Activated CD8-positive, alpha-beta memory T cell treated with anti-CD3 and anti-CD28 coated beads, Interleukin-2, amount 10 ng/mL, durations not matched to agents 7 days and 5 days (primary cell): ENCODE data around the gene CNRIP1. TPM values are rescaled to one million over a fixed set of nuclear protein-coding genes. Genes with fewer than 3 reads are reported as not detected.
"Not testable (repeated sequence)": the region's sequence is repeated elsewhere in the genome, so short reads cannot be mapped to it uniquely, and the experiment has no call there.

Source experiments
- ATAC-seq: fragments of 150-1000 bp; cut with Tn5 transposase; one replicate; pipeline ENCODE4 v1.10.0; 2021; ENCODE audit warnings: moderate library complexity
- CTCF ChIA-PET: fragments of 350-600 bp; sonication (Branson Sonifier 250); formaldehyde crosslinking; loops from one replicate; lab custom pipeline; 2021; ENCODE audit warnings: antibody characterized with exemption; lab: Charles Lee
- DNase-seq: peaks from one replicate; pipeline ENCODE4 v3.0.0-alpha.2; 2020
- H3K27ac Mint-ChIP-seq: one replicate; pipeline ENCODE4 v1.8.0; 2021; ENCODE audit warnings: mild to moderate bottlenecking, mixed read lengths
- H3K27me3 Mint-ChIP-seq: one replicate; pipeline ENCODE4 v1.8.0; 2021; ENCODE audit warnings: mixed read lengths
- H3K36me3 Mint-ChIP-seq: one replicate; pipeline ENCODE4 v1.8.0; 2021; ENCODE audit warnings: mild to moderate bottlenecking, mixed read lengths
- H3K4me1 Mint-ChIP-seq: one replicate; pipeline ENCODE4 v1.8.0; 2021; ENCODE audit warnings: mixed read lengths
- H3K4me3 Mint-ChIP-seq: one replicate; pipeline ENCODE4 v1.8.0; 2021; ENCODE audit warnings: mild to moderate bottlenecking, moderate library complexity, mixed read lengths
- H3K9me3 Mint-ChIP-seq: one replicate; pipeline ENCODE4 v1.8.0; 2022; ENCODE audit warnings: low read depth, mixed read lengths
- total RNA-seq, 2 experiments: library from RNA; stranded (reverse); gene quantifications; one replicate each; pipeline ENCODE4 v1.2.3, GENCODE V29; 2021

Gene CNRIP1
- total RNA-seq, 2 experiments from 2014 or later, result not detected

- H3K27me3 Mint-ChIP-seq, result peaks cover 12% of the 10 kb centered on the region
Observed at GRCh38 chr2:68330691-68331090, 10.9 kb upstream of the CNRIP1 start.

GRCh38 chr2:68328901-68329300 is 9.2 kb upstream of the CNRIP1 start:
- no peak for ATAC-seq
- no peak for DNase-seq
- H3K4me1 Mint-ChIP-seq, result peaks cover 2% of the 10 kb centered on the region
- H3K4me3 Mint-ChIP-seq, result no peak overlapping the region
- H3K27me3 Mint-ChIP-seq, result peaks cover 21% of the 10 kb centered on the region
- no peak overlapping the region for H3K27ac Mint-ChIP-seq
- no peaks in the 10 kb centered on the region for H3K9me3 Mint-ChIP-seq
- no peaks in the 10 kb centered on the region for H3K36me3 Mint-ChIP-seq
- CTCF ChIA-PET, result interaction anchor here (1.0 kb wide), 1 partner anchor 21 kb away, joined by 3 read pairs; no protein-coding TSS in a partner anchor

More at GRCh38 chr2:68330691-68331090, 10.9 kb upstream of the CNRIP1 start:
- Mint-ChIP-seq H3K27ac (no peak overlapping the region), H3K4me3 (no peak overlapping the region), H3K9me3 (no peaks in the 10 kb centered on the region), H3K4me1 (peaks cover 2% of the 10 kb centered on the region), H3K36me3 (no peaks in the 10 kb centered on the region)
- DNase-seq (no peak), ATAC-seq (peak; percentile 49)
- CTCF ChIA-PET, result no interaction called here

GRCh38 chr2:68325056-68325455 is 5.3 kb upstream of the CNRIP1 start:
- Mint-ChIP-seq H3K27me3 (peaks cover 48% of the 10 kb centered on the region), H3K4me3 (no peak overlapping the region), H3K4me1 (no peaks in the 10 kb centered on the region), H3K9me3 (no peaks in the 10 kb centered on the region), H3K27ac (no peak overlapping the region), H3K36me3 (no peaks in the 10 kb centered on the region)
- DNase-seq (no peak), ATAC-seq (no peak)
- CTCF ChIA-PET, result no interaction called here

GRCh38 chr2:68320118-68320641 is 431 bp upstream of the CNRIP1 start:
- Mint-ChIP-seq H3K27ac (no peak overlapping the region), H3K27me3 (peaks cover 81% of the 10 kb centered on the region), H3K36me3 (no peaks in the 10 kb centered on the region), H3K4me3 (peak overlapping the region; percentile 44), H3K4me1 (peaks cover 7% of the 10 kb centered on the region), H3K9me3 (no peaks in the 10 kb centered on the region)
- CTCF ChIA-PET, result interaction anchor here (0.7 to 1.4 kb wide), 3 partner anchors 121 to 263 kb away, joined by 3 to 4 read pairs (median 3); no protein-coding TSS in a partner anchor
- ATAC-seq (no peak), DNase-seq (no peak)

- no peak overlapping the region for H3K4me3 Mint-ChIP-seq
- H3K27me3 Mint-ChIP-seq, result peaks cover 78% of the 10 kb centered on the region
- ATAC-seq, result no peak
- peaks cover 7% of the 10 kb centered on the region for H3K4me1 Mint-ChIP-seq
- H3K27ac Mint-ChIP-seq, result no peak overlapping the region
- H3K9me3 Mint-ChIP-seq, result no peaks in the 10 kb centered on the region
- no peak for DNase-seq
- CTCF ChIA-PET, result interaction anchor here (0.9 to 1.4 kb wide), 2 partner anchors 196 to 262 kb away, joined by 3 to 4 read pairs; no protein-coding TSS in a partner anchor
- H3K36me3 Mint-ChIP-seq, result no peaks in the 10 kb centered on the region
Observed at GRCh38 chr2:68318914-68319397, 793 bp downstream of the CNRIP1 start.

- H3K4me3 Mint-ChIP-seq, result no peak overlapping the region
- ATAC-seq, result no peak
- H3K4me1 Mint-ChIP-seq, result peaks cover 7% of the 10 kb centered on the region
- CTCF ChIA-PET, result no interaction called here
- peaks cover 80% of the 10 kb centered on the region for H3K27me3 Mint-ChIP-seq
- no peaks in the 10 kb centered on the region for H3K36me3 Mint-ChIP-seq
- H3K9me3 Mint-ChIP-seq, result no peaks in the 10 kb centered on the region
- no peak overlapping the region for H3K27ac Mint-ChIP-seq
- no peak for DNase-seq
Observed at GRCh38 chr2:68317971-68318913, 1.5 kb downstream of the CNRIP1 start.

- ATAC-seq (no peak), DNase-seq (no peak)
- H3K4me1 Mint-ChIP-seq, result peaks cover 7% of the 10 kb centered on the region
- no peaks in the 10 kb centered on the region for H3K36me3 Mint-ChIP-seq
- no peak overlapping the region for H3K4me3 Mint-ChIP-seq
- H3K27me3 Mint-ChIP-seq, result peaks cover 77% of the 10 kb centered on the region
- CTCF ChIA-PET, result interaction anchor here (0.6 to 1.9 kb wide), 2 partner anchors 32 to 125 kb away, joined by 3 to 6 read pairs; no protein-coding TSS in a partner anchor
- no peaks in the 10 kb centered on the region for H3K9me3 Mint-ChIP-seq
- H3K27ac Mint-ChIP-seq, result no peak overlapping the region
Observed at GRCh38 chr2:68316111-68316510, 3.6 kb downstream of the CNRIP1 start.

- CTCF ChIA-PET, result interaction anchor here (2.0 kb wide), 2 partner anchors 143 to 189 kb away, joined by 4 read pairs; no protein-coding TSS in a partner anchor
- Mint-ChIP-seq H3K27ac (no peak overlapping the region), H3K4me3 (no peak overlapping the region), H3K9me3 (no peaks in the 10 kb centered on the region), H3K4me1 (peaks cover 2% of the 10 kb centered on the region), H3K27me3 (peaks cover 51% of the 10 kb centered on the region), H3K36me3 (no peaks in the 10 kb centered on the region)
- ATAC-seq, result no peak
- DNase-seq, result no peak
Observed at GRCh38 chr2:68311033-68311432, 8.7 kb downstream of the CNRIP1 start.

- CTCF ChIA-PET, result no interaction called here
- ATAC-seq, result no peak
- no peak overlapping the region for H3K4me3 Mint-ChIP-seq
- DNase-seq, result no peak
- no peaks in the 10 kb centered on the region for H3K36me3 Mint-ChIP-seq
- H3K27me3 Mint-ChIP-seq, result peaks cover 42% of the 10 kb centered on the region
- H3K4me1 Mint-ChIP-seq, result peaks cover 2% of the 10 kb centered on the region
- H3K27ac Mint-ChIP-seq, result no peak overlapping the region
- no peaks in the 10 kb centered on the region for H3K9me3 Mint-ChIP-seq
Observed at GRCh38 chr2:68309426-68309825, 10.3 kb downstream of the CNRIP1 start.

GRCh38 chr2:68303902-68304272 is 15.9 kb downstream of the CNRIP1 start:
- not testable (repeated sequence) for H3K27ac Mint-ChIP-seq, H3K9me3 Mint-ChIP-seq, DNase-seq, ATAC-seq, H3K4me3 Mint-ChIP-seq, H3K36me3 Mint-ChIP-seq, H3K4me1 Mint-ChIP-seq
- CTCF ChIA-PET, result interaction anchor here (0.6 to 1.4 kb wide), 4 partner anchors 11 to 164 kb away, joined by 3 to 4 read pairs (median 3); no protein-coding TSS in a partner anchor
- peaks cover 12% of the 10 kb centered on the region for H3K27me3 Mint-ChIP-seq

- H3K36me3 Mint-ChIP-seq, result no peaks in the 10 kb centered on the region
- CTCF ChIA-PET, result interaction anchor here (1.0 to 1.4 kb wide), 2 partner anchors 10 to 107 kb away, joined by 3 read pairs; no protein-coding TSS in a partner anchor
- H3K4me3 Mint-ChIP-seq, result no peak overlapping the region
- H3K9me3 Mint-ChIP-seq, result no peaks in the 10 kb centered on the region
- H3K27ac Mint-ChIP-seq, result no peak overlapping the region
- DNase-seq (no peak), ATAC-seq (no peak)
- peaks cover 13% of the 10 kb centered on the region for H3K27me3 Mint-ChIP-seq
- no peaks in the 10 kb centered on the region for H3K4me1 Mint-ChIP-seq
Observed at GRCh38 chr2:68303033-68303901, 16.5 kb downstream of the CNRIP1 start.

- Mint-ChIP-seq H3K9me3 (no peaks in the 10 kb centered on the region), H3K27me3 (peaks cover 13% of the 10 kb centered on the region), H3K36me3 (no peaks in the 10 kb centered on the region), H3K27ac (no peak overlapping the region), H3K4me1 (no peaks in the 10 kb centered on the region), H3K4me3 (no peak overlapping the region)
- ATAC-seq, result no peak
- CTCF ChIA-PET, result interaction anchor here (1.4 kb wide), 1 partner anchor 106 kb away, joined by 3 read pairs; no protein-coding TSS in a partner anchor
- DNase-seq, result no peak
Observed at GRCh38 chr2:68302281-68302875, 17.4 kb downstream of the CNRIP1 start.
